Stimulated activated CD4-positive, alpha-beta T cell treated with anti-CD3 and anti-CD28 coated beads, Interleukin-2, amount 100 ng/mL, for 24 hours (primary cell): ENCODE data around the gene FLAD1.

ENCODE experiments used
- DNase-seq, 2 donors: peaks; one replicate each; pipeline ENCODE4 v3.0.0-alpha.2; 2020

The FLAD1 gene

DNA sequence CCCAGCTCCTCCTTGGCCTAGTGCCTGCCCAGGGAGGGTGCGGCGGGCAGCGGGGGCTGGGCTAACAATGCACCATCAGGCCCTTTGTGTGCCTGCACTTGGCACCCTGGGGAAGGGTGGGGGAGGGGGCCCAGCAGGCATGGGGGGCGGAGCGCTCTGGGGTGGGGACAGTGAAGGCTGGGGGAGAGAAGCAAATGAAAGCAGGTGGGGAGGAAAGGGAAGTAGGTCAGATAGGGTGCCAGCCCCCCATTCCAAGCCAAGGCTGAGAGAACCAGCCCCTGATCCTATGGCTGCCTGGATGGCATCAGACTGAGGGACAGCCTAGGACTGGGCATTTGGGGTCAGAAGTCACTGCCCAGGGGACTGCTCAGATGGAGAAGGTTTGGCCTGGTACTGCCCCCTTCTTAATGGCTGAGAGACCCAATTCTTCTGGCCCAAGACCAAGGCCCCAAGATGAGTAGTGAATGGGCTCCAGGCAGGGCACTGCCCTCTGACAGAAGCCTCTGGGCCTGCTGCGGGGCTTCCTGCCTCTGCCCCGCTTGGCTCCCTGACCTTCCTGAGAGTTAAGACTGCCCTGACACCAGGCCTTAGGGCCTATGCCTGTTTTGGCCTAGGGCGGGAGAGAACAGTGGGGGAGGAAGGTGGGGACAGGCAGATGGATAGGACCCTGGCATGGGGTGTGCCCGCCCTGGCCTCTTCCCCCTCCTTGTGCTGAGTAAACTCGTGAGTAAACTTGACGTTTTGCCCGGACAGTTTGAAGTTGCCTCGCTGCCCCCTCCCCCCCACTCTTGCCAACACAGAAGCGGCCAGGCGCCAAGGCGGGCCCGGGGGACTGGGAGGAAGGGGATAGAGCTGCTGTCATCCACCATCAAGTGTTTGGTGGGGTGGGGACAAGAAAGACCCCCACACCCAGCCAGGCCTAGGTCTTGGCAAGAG, 22.2 kb downstream of the FLAD1 start:
- DNase-seq: no peak

GRCh38 chr1:155006601-155007101, 23.5 kb downstream of the FLAD1 start:
- peak in 1 of 2 donors; percentile 52 for DNase-seq

DNA sequence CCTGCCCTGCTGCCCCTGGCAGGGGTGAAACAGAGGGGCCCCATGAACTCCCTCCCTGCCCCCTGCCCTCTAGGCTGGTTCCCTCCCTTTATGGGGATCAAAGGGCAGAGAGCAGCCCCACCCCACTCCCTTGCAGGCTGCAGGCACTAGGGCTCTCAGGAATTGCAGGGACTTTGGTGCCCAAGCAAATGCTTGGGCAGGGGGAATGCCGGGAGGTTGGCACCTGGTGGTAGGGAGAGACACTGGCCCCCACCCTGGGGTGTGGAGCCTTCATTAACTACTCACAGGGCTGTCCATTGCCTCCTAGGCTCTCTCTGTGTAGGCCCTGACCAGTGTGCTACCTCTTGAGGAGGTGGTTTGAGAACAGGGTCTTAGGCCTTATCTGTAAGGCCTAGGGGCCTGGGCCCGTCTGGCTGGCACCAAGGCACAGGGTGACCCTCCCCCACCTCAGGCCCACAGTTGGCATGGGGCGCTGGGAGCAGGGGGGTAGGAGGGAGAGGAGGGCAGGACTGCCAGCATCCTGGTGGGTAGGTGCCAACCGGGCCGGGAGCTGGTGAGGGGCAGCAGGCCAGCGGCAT, 24.2 kb downstream of the FLAD1 start:
- DNase-seq: no peak

DNA sequence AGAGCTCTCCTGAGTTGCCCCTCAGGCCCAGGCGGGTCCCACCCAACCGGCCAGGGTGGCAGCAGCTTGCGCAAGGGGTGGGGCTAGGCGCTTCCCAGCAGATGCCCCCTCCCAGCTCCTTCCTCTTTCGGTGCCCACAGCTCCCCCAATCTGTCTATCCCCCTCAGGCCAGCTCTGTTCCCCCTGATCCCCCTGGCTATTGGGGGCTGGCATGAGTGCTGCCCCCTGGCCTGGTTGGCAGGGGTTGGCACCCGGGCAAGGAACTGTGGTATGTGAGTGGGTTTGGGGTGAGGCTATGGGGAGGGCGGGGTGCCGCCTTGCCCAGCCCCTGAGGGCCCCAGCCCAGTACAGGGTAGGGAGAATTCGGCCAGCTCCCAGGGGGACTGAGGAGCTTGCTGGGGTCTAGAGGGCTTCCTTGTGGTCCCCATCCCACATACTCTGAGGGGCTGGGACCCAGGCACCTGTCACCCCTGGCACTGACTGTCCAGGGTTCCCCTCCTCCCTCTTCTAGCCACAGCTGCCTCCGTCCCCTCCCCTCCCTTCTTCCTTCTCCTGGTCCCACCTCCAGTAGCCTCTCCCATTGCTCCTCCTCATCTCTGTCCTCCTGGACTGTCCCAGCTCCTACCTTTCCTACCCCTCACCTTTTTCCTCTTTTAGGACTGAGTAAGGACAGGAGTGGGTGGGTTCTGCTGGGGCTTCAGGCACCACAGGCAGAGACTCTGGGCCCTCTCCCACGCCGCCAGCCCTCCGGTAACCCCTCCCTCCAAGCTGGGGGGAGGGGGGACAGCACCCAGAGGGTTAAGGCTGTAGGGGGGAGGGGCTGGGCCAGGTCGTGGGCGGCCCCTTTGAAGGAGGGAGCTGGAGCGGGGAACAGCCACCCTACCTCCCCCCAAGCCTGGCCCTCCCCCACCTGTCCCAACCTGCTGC, 25.1 kb downstream of the FLAD1 start:
- DNase-seq: peak; percentile 72 to 90

GRCh38 chr1:155009221-155009711, 26.1 kb downstream of the FLAD1 start:
- DNase-seq: peak; percentile 41 to 58

GRCh38 chr1:155009742-155010141, 26.6 kb downstream of the FLAD1 start:
- no peak for DNase-seq

DNA sequence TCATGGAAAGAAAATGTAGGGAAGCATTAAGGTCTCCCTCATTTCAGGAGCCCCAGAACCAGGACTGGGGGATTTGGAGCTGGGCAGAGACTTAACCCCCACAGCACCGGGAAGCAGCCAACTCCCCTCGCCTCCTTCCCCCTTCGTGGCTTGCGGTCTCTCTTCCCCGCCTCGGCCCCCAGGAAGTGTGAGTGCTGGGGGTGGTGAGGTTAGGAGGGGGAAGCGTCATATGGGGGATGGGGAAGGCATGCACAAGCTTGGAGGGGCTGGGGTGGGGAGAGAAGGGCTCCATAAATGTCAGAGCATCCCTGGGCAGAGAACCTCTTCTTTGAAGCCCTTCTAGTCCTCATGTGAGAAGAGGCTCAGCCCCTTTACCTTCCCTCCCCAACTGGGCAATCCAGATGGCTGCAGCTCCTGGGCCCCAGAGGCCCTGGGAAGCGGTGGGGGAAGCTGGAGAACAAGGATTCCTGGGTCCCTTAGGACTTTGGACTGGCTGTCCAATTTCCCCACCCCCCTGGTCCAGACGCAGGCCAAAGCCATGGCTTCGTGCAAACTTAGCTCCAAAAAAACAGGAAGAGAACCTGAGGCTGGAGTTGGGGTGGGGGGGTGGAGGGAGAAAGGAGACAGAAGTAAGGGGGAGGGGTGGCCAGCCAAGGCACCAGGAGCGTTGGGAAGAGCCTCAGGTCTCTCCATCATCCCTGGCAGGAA, 27.2 kb downstream of the FLAD1 start:
- DNase-seq: peak in 1 of 2 donors; percentile 57

- no peak for DNase-seq
These were observed 27.9 kb downstream of the FLAD1 start for GRCh38 chr1:155011004-155011416.

- DNase-seq: no peak
These were observed 28.4 kb downstream of the FLAD1 start for GRCh38 chr1:155011437-155012025.

DNA sequence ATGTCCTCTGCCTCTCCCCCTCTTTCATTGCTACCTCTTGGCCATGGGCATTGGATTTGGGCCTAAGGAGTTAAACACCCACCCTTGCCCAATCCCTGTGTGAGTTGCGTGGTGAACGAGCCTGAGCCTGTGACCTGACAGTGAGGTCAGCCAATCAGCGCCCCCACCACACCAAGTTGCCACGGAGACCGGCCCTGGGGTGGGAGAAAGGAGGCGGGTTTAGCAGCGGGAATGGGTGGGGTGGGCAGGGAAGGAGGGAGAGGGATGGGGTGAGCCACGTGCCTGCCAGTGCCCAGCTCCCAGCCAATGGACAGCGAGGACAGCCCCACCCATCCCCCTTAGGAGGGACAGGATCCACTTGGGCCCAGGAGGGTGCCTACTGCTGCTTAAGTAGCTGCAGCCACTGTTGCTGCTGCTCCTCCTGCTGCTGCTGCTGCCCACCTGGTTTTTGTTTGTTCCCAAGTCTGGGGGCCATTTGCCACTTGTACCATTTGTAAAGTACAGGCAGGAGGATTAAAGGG, 28.9 kb downstream of the FLAD1 start:
- peak in 1 of 2 donors; percentile 58 for DNase-seq

DNA sequence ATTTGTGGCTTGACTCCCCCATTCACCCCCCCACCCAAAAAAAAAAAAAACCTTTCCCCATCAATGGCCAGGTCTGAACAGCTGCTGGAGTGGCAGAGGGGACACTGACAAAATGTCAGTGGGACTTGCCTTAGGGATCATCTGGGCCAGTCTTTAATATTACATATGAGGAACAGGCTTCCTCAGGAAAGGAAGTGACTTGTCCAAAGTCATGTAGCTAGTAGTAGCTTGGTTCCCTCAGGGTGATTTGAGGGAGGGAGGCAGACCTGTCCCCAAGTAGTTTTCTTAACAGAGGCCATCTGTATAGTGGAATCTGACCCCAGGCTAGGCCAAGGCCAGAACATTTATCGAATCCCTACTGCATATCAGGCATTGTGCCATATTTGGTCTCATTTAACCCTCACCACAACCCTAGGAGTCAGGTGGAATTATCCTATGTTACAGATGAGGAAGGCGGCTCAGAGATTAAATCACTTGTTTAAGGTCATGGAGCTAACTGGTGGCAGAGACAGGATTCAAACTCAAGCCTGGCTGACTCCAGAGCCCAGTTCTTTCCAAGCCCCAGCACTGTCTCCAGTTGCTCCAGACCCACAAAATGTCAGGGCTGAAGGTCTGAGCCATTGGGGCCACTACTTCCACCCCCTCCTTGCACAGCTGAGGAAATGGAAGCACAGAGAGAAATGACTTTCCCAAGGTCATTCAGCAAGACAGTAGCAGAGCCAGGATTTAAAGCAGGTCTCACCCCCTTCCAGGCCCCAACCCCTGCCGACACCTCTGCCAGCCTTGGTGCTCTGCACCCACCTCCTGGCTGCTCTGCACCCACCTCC, 29.8 kb downstream of the FLAD1 start:
- DNase-seq: no peak

DNA sequence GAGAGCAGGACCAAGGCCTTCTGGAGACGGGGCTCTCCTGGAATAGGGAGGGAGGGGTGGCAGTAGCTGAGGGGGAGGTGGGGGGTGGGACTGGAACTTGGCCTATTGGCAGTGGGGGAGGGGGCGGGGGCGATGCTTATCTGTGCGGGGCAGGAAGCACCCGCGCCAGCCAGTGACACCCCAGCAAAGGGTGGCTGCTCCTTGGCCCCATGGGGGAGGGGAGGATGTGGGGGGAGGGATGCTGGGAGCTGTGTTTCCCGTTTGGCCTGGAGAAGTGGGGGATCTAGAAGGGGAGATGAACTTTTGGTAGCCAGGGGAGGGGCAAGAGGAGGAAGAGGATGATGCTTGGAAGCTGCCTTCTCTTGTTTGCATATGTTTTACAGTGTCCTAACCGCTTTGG, 30.5 kb downstream of the FLAD1 start:
- no peak for DNase-seq

- DNase-seq: no peak
These were observed 31.8 kb downstream of the FLAD1 start for GRCh38 chr1:155014709-155015508.

DNA sequence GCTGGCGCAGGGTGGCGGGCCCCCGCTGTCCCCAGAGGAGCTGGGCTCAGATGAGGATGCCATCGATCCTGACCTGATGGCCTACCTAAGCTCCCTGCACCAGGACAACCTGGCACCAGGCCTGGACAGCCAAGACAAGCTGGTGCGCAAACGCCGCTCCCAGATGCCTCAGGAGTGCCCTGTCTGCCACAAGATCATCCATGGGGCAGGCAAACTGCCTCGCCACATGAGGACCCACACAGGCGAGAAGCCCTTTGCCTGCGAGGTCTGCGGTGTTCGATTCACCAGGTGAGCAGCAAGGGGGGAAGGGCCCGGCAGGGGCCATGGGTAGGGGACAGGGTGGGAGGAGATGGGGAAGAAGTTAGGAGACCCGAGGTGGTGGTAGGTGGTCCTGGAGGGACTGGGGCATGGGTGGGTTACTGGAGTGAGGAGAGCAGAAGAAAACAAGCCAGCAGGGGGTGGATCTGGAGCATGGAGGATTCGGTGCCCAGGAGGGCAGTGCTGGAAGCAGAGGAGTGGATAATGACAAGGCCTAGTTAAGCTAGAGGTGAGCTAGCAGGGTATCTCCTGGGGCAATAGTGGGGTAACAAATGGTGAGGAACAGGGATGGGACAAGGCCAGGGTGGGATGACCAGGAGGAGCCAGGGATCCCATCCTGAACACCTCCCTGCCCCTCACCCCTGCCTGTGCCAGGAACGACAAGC, 32.5 kb downstream of the FLAD1 start:
- no peak for DNase-seq

GRCh38 chr1:155016231-155016831, 33.2 kb downstream of the FLAD1 start:
- no peak for DNase-seq

DNA sequence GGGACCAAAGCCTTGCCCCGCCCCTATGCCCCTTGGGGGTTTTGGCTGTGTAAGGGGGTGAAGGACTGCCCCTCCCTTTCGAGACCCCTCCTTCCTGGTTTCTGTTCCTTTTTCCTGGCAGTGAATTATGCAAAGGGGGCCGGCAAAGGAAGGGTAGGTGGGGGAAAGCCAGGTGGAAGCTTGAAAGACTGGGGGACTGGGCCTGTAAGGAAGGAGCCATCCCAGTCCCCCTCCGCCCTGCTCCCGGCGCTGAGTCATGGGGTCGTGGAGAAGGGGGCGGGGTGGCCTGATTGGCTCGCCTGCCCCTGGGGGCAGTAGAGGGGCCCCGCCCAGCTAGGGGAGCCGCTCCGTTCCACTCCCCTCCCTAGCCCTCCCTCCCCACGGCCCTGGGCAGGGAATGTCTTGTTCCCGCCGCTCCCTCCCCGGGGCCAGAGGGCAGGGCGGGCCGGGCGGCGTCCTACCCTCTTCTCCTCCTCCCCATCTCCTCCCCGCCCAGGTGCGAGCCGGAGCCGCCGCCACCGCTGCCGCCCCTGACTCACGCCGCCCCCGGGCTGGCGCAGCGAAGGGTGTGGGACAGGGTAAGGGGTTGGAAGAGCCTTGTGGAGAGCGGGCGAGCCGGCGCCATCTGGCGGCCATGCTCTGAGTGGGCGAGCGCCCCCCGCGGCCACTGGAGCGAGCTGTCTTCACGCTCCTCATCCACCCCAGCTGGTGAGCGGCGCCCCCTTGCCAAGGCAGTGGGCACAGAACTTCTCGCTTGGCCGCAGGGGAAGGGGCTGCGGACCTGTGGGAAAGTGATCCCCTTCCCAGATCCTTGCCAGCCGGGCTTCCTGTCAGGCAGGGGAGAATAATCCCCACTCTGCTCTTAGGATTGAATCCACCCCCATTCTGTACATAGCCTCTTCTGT, 34.1 kb downstream of the FLAD1 start:
- DNase-seq: peak; percentile 92 to 94

GRCh38 chr1:155017946-155018316, 34.8 kb downstream of the FLAD1 start:
- DNase-seq: no peak
